DOHH2 (cell line): ENCODE data around the gene BRAF.
A peak's percentile ranks its signal among the peaks of the same experiment; 100 is the strongest.

Source experiments
- H3F3A ChIP-seq: fragments of 200-600 bp; sonication (generic), shearing (Covaris generic); 2 replicates; pipeline ENCODE4 v1.6.0; 2016; ENCODE audit warnings: antibody characterized with exemption, mild to moderate bottlenecking; ENCODE audit not compliant: control insufficient read depth, insufficient read depth
- H3K27ac ChIP-seq: fragments of 200-600 bp; sonication (generic); 2 replicates; pipeline ENCODE4 v1.5.1; 2014; ENCODE audit warnings: low read depth, mild to moderate bottlenecking, low read length, moderate library complexity
- H3K27me3 ChIP-seq: fragments of 200-600 bp; sonication (generic); 2 replicates; pipeline ENCODE4 v1.6.1; 2014; ENCODE audit warnings: mild to moderate bottlenecking, low read length, mixed read lengths; ENCODE audit not compliant: control insufficient read depth
- H3K36me3 ChIP-seq: fragments of 200-600 bp; sonication (generic); 2 replicates; pipeline ENCODE4 v1.6.1; 2014; ENCODE audit warnings: mild to moderate bottlenecking, low read length, moderate library complexity, mixed read lengths; ENCODE audit not compliant: control insufficient read depth
- H3K4me1 ChIP-seq: fragments of 200-600 bp; sonication (generic); 2 replicates; pipeline ENCODE4 v1.6.1; 2014; ENCODE audit warnings: mild to moderate bottlenecking, low read length, mixed read lengths; ENCODE audit not compliant: control insufficient read depth
- H3K4me2 ChIP-seq: fragments of 200-600 bp; sonication (generic); 2 replicates; pipeline ENCODE4 v1.6.0; 2014; ENCODE audit warnings: mild to moderate bottlenecking, low read length, moderate library complexity
- H3K4me3 ChIP-seq: fragments of 200-600 bp; sonication (generic); 2 replicates; pipeline ENCODE4 v1.5.1; 2014; ENCODE audit warnings: mild to moderate bottlenecking, low read length, mixed read lengths
- H3K79me2 ChIP-seq: fragments of 200-600 bp; sonication (generic); 2 replicates; pipeline ENCODE4 v1.6.1; 2014; ENCODE audit warnings: mild to moderate bottlenecking, low read length, mixed read lengths; ENCODE audit not compliant: control insufficient read depth
- H3K9me2 ChIP-seq: fragments of 200-600 bp; sonication (generic); replicated peaks from 2 replicates; pipeline ENCODE4 v1.6.1; 2014; ENCODE audit warnings: mild to moderate bottlenecking, low read length, mixed read lengths; ENCODE audit not compliant: control insufficient read depth
- H3K9me3 ChIP-seq: fragments of 200-600 bp; sonication (generic); 2 replicates; pipeline ENCODE4 v1.6.1; 2014; ENCODE audit warnings: antibody characterized with exemption, low read length, mixed read lengths; ENCODE audit not compliant: control insufficient read depth, insufficient read depth
- H4K20me1 ChIP-seq: fragments of 200-600 bp; sonication (generic); 2 replicates; pipeline ENCODE4 v1.6.0; 2014; ENCODE audit warnings: low read depth, mild to moderate bottlenecking, antibody characterized with exemption, low read length, moderate library complexity; ENCODE audit not compliant: control insufficient read depth, insufficient read depth
- CTCF ChIP-seq: fragments of 200-600 bp; sonication (generic); IDR thresholded peaks from one replicate; pipeline ENCODE4 v1.5.1; 2014; ENCODE audit warnings: antibody characterized with exemption, mild to moderate bottlenecking, low read depth, low read length; ENCODE audit not compliant: poor library complexity, severe bottlenecking
- EZH2phosphoT487 ChIP-seq: fragments of 200-600 bp; sonication (generic); IDR thresholded peaks from 2 replicates; pipeline ENCODE4 v1.6.1; 2017; ENCODE audit warnings: borderline replicate concordance, mild to moderate bottlenecking, antibody characterized with exemption, low read length, moderate library complexity, mixed read lengths

Gene BRAF

GRCh38 chr7:140870003-140870402 is 54.7 kb downstream of the BRAF start:
- H3K9me2 ChIP-seq: no peaks in the 10 kb centered on the region
- H3K4me2 ChIP-seq: no peak overlapping the region
- peaks cover 35% of the 10 kb centered on the region for H3K4me1 ChIP-seq
- no peak overlapping the region for H3K4me3 ChIP-seq
- peaks cover 7% of the 10 kb centered on the region; the same call in 1 of the 2 replicates for H4K20me1 ChIP-seq
- no peaks in the 10 kb centered on the region for H3K27me3 ChIP-seq
- no peaks in the 10 kb centered on the region for H3K9me3 ChIP-seq
- TF ChIP-seq CTCF (no peak), EZH2phosphoT487 (no peak)
- H3F3A ChIP-seq: no peaks in the 10 kb centered on the region
- H3K36me3 ChIP-seq: no peaks in the 10 kb centered on the region; the same call in 1 of the 2 replicates
- no peak overlapping the region for H3K27ac ChIP-seq
- H3K79me2 ChIP-seq: peaks cover 89% of the 10 kb centered on the region

GRCh38 chr7:140869430-140869829 is 55.3 kb downstream of the BRAF start:
- Histone ChIP-seq H3K79me2 (peaks cover 88% of the 10 kb centered on the region), H3K4me2 (no peak overlapping the region), H3K36me3 (no peaks in the 10 kb centered on the region; the same call in 1 of the 2 replicates), H3K27me3 (no peaks in the 10 kb centered on the region), H3F3A (no peaks in the 10 kb centered on the region), H3K9me3 (no peaks in the 10 kb centered on the region), H3K9me2 (no peaks in the 10 kb centered on the region), H3K4me1 (peaks cover 35% of the 10 kb centered on the region), H3K27ac (no peak overlapping the region), H4K20me1 (peaks cover 5% of the 10 kb centered on the region; the same call in 1 of the 2 replicates), H3K4me3 (no peak overlapping the region)
- TF ChIP-seq CTCF (no peak), EZH2phosphoT487 (no peak)

GRCh38 chr7:140867467-140868462 is 57.0 kb downstream of the BRAF start:
- no peaks in the 10 kb centered on the region; the same call in 1 of the 2 replicates for H3K36me3 ChIP-seq
- no peaks in the 10 kb centered on the region for H3F3A ChIP-seq
- no peaks in the 10 kb centered on the region for H3K27me3 ChIP-seq
- H3K79me2 ChIP-seq: peaks cover 90% of the 10 kb centered on the region
- TF ChIP-seq CTCF (no peak), EZH2phosphoT487 (no peak)
- no peaks in the 10 kb centered on the region for H3K9me2 ChIP-seq
- peaks cover 35% of the 10 kb centered on the region for H3K4me1 ChIP-seq
- no peaks in the 10 kb centered on the region for H3K9me3 ChIP-seq
- H3K4me3 ChIP-seq: no peak overlapping the region
- H4K20me1 ChIP-seq: peaks cover 5% of the 10 kb centered on the region; the same call in 1 of the 2 replicates
- H3K27ac ChIP-seq: no peak overlapping the region
- peak overlapping the region; percentile 12 for H3K4me2 ChIP-seq
